GM20431 (cell line): ENCODE data around the gene RNF44.

ENCODE experiments used
- in situ Hi-C: fragments of 300-500 bp; cut with MseI, MboI; formaldehyde crosslinking; loops from one replicate; pipeline ENCODE4 v1.15.0; 2020; ENCODE audit warnings: low sequenced_read_pairs; ENCODE audit not compliant: unreplicated experiment

RNF44 gene

DNA sequence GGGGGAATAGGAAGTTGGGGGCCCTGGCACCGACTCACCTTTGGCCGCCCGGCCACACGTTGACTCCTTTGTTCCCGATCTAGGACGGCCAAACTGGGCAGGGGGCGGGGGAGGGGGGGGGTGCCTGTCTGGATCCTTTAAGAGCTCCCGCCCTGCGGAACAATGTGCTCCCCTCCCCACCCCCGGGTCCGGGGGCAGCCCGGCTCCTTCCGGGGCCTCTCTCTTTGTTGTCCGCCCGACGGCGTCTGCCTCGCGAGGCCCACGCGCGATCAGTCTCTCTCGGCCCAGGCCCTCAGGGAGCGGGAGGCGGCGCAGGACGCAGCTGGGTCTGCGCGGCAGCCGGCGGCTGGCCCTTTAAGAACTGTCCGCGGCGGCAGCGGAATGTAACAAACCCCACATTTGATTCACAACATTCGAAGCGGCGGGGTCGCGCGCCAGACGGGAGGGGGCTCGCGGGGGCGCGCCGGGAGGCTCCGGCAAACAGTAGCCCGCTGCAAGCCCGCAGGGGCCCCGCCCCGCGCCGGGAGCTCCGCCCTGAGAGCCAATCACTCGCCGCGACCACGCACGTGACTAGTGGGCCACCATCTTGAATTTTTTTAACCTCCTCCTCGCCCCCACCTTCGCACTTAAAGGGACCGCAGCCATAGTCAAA is at the start of gene RNF44:
TSS of gene RNF44 (minus strand) at position 501 of the 652 bp plus-strand sequence. CDS start 4,930 bp downstream, outside the sequence.
- in situ Hi-C loops: no loop called here

- in situ Hi-C loops: no loop called here
These were observed 45.9 kb upstream of the RNF44 start for GRCh38 chr5:176583076-176583475.

- in situ Hi-C loops: no loop called here
These were observed 44.2 kb upstream of the RNF44 start for GRCh38 chr5:176581361-176581760.

- in situ Hi-C loops: no loop called here
These were observed 42.1 kb upstream of the RNF44 start for GRCh38 chr5:176579323-176579722.

DNA sequence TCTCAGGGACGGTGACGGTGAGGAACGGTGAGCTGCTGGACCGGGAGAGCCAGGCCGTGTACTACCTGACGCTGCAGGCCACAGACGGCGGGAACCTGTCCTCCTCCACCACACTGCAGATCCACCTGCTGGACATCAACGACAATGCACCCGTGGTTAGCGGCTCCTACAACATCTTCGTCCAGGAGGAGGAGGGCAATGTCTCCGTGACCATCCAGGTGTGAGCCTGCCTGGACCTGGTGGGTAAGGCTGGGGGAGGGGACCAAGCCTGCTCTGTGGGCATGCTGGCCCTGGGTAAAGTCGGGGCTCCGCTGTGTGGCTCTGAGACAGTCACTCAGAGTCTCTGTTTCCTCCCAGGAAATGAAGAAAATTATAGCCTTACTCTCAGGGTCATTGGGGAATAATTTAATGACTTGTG is 41.2 kb upstream of the RNF44 start:
- in situ Hi-C loops: no loop called here

GRCh38 chr5:176577312-176578176 is 40.3 kb upstream of the RNF44 start:
- in situ Hi-C loops: no loop called here

DNA sequence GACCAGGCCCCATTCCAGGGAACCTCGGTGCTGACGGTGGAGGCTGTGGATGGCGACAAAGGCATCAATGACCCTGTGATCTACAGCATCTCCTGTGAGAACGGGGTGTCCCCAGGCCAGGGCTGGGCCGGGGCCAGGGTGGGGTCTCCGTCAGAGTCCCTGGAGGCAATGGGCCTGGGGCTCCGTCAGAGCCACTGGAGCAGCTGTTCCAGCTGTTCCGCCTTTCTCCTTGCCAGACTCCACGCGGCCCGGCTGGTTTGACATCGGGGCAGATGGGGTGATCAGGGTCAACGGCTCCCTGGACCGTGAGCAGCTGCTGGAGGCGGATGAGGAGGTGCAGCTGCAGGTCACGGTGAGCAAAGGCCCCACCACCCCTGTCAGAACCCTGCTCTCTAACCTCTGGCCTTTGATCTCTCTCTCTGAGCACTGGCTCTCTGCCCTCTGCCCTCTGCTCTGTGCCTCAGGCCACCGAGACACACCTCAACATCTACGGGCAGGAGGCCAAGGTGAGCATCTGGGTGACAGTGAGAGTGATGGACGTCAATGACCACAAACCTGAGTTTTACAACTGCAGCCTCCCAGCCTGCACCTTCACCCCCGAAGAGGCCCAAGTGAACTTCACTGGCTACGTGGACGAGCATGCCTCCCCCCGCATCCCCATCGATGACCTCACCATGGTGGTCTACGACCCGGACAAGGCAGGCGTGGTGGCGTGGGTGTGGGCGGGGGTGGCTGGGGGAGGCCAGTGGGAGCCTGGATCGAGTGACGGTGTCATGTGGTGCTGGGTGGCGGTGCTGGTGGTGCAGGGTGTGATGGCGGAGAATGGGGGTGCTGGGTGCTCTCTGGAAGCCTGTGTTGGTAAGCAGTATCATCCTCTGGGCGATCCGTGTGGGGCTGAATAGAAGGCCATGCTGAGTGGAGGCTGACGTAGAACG is 38.6 kb upstream of the RNF44 start:
- in situ Hi-C loops: no loop called here

DNA sequence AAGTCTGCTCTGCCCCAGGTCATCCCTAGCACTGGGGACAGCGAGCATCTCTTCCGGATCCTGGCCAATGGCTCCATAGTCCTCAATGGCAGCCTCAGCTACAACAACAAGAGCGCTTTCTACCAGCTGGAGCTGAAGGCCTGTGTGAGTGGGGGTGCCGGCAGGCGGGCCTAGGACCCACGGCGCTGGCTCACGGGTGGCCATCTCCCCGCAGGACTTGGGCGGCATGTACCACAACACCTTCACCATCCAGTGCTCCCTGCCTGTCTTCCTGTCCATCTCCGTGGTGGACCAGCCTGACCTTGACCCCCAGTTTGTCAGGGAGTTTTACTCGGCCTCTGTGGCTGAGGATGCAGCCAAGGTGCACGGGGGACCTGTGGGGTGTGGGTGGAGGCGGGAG is 37.9 kb upstream of the RNF44 start:
- in situ Hi-C loops: no loop called here

GRCh38 chr5:176574297-176574591 is 37.0 kb upstream of the RNF44 start:
- in situ Hi-C loops: no loop called here

GRCh38 chr5:176573564-176574296 is 36.5 kb upstream of the RNF44 start:
- in situ Hi-C loops: no loop called here

- in situ Hi-C loops: no loop called here
These were observed 32.8 kb upstream of the RNF44 start for GRCh38 chr5:176570044-176570443.

- in situ Hi-C loops: no loop called here
These were observed 31.5 kb upstream of the RNF44 start for GRCh38 chr5:176568657-176569056.

DNA sequence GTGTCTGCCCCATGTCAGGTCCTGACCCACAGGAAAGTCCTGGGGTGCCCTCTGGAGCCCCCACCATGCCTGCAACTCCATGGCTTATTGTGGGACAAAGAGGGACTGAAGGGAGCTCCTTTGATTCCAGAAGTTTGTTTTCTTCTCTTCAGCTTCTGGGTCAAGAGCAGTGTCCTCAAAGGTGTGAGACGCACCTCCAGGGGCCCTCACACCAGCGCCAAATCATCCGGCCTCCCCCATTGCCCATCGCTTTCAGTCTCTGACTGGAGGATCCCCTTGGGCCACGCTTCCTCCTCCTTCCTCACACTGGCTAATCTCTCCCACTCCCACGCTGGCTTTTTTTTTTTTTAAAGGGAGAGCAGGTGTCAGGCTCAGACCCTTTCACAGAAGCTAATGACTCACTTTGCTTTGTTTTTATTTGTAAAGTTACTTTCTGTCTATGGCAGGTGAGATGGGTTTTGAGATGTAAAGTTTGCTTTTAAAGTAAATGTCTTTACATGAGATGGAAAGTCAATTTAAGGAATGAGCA is 28.6 kb upstream of the RNF44 start:
- in situ Hi-C loops: no loop called here

GRCh38 chr5:176564002-176564401 is 26.8 kb upstream of the RNF44 start:
- in situ Hi-C loops: no loop called here

DNA sequence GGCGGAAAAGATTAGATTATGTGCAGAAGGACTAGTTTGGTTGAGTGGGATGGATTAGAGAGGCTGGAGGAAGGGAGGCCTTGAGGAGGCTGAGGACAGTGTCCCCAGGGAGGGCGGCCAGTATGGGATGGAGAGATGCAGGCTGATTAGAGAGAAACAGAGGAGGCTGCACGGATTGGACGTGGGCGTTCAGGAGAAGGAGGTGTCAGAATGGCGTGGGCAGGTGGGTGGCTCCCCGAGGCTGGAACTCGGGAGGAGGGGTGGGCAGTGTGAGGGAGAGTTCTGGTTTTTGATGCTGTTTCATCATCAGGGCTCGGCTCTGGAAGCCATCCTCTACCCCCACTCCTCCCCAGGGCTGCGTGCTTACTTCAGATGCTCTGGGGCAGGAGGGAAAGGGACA is 25.0 kb upstream of the RNF44 start:
- in situ Hi-C loops: no loop called here

DNA sequence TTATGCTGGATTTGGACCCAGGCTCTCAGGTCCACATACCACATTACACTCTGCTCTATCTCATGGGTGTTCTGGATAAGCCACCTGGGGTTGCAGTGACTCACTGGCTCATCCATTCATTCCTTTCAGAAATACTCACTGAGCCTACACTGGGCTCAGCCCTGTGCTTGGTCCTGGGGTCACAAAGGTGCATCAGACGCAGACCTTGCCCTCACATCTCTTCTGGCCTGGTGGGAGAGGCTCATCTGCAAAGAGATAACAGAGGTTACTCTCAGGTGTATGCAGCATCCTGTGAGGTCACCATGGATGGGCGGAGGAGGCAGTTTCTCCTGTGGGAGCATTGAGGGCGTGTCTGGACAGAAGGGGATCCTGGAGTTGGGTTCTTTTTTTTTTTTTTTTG is 24.1 kb upstream of the RNF44 start:
- in situ Hi-C loops: no loop called here

DNA sequence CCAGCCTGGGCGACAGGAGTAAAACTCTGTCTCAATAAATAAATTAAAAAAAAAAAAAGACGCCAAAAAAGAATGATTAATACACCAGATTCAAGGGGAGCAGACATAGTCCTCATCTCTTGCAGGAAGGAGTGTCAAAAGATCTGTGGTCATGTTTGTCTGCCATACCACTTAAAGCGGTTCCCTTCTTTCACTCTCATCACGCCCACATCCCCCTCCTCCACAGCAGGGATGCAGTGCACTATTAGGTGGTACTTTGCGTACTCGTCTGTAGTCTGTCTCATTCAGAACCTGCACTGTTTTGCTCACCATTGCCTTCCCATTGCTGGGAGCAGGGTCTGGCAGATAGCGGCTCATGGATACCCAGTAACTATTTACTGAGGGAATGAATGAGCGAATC is 23.2 kb upstream of the RNF44 start:
- in situ Hi-C loops: no loop called here

DNA sequence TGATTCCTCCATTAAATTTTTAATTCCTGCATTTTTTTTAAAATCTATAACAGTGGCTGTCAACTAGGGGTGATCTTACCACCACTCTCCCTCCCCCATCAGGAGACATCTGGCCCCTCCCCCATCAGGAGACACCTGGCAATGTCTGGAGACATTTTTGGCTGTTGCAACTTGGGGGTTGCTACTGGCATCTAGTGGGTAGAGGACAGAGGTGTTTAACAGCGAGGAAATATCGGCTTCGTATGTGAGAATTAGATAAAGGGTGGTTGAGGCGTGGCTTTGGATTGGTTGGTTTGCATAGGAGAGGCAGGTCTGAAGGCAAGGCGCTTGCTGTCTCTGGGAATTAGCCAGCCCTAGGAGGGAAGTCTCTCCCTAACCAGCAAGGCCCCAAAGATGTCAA is 22.5 kb upstream of the RNF44 start:
- in situ Hi-C loops: no loop called here

GRCh38 chr5:176557846-176558245 is 20.6 kb upstream of the RNF44 start:
- in situ Hi-C loops: no loop called here
